Neural progenitor cell (in vitro differentiated cells): Measurements from ENCODE around the gene RNF8. TPM values are rescaled to one million over a fixed set of nuclear protein-coding genes. Genes with fewer than 3 reads are reported as not detected.

Experiments
- DNase-seq: peaks from one replicate; pipeline ENCODE4 v3.0.0-alpha.2; 2016; ENCODE audit warnings: low spot score
- H2AFZ ChIP-seq: fragments of 200-600 bp; sonication (generic); replicated peaks from 2 replicates; pipeline ENCODE4 v1.6.1; 2016; ENCODE audit warnings: antibody characterized with exemption
- H3F3A ChIP-seq: fragments of 200-600 bp; sonication (generic); 2 replicates; pipeline ENCODE4 v1.6.1; 2016; ENCODE audit warnings: antibody characterized with exemption, low read depth
- H3K27ac ChIP-seq: fragments of 200-600 bp; sonication (generic); 2 replicates; pipeline ENCODE4 v1.5.1; 2016; ENCODE audit warnings: mild to moderate bottlenecking
- H3K27me3 ChIP-seq: fragments of 200-600 bp; sonication (generic); 2 replicates; pipeline ENCODE4 v1.6.1; 2016; ENCODE audit warnings: mild to moderate bottlenecking, moderate library complexity
- H3K36me3 ChIP-seq: fragments of 200-600 bp; sonication (generic); 2 replicates; pipeline ENCODE4 v1.5.1; 2016
- H3K4me1 ChIP-seq: fragments of 200-600 bp; sonication (generic); 2 replicates; pipeline ENCODE4 v1.6.1; 2016; ENCODE audit warnings: mixed run types
- H3K4me2 ChIP-seq: fragments of 200-600 bp; sonication (generic); 2 replicates; pipeline ENCODE4 v1.6.1; 2016
- H3K4me3 ChIP-seq: fragments of 200-600 bp; sonication (generic); 2 replicates; pipeline ENCODE4 v1.5.1; 2016
- H3K79me2 ChIP-seq: fragments of 200-600 bp; sonication (generic); 2 replicates; pipeline ENCODE4 v1.6.1; 2016; ENCODE audit warnings: low read depth
- H3K9ac ChIP-seq: fragments of 200-600 bp; sonication (generic); 2 replicates; pipeline ENCODE4 v1.6.1; 2016
- H3K9me3 ChIP-seq: fragments of 200-600 bp; sonication (generic); 2 replicates; pipeline ENCODE4 v1.5.1; 2016; ENCODE audit warnings: low read depth
- H4K20me1 ChIP-seq: fragments of 200-600 bp; sonication (generic); 2 replicates; pipeline ENCODE4 v1.6.1; 2016; ENCODE audit warnings: low read depth
- H3K27ac Mint-ChIP-seq: 3 replicates; pipeline ENCODE4 v1.8.0; 2021; ENCODE audit warnings: mixed read lengths
- H3K27me3 Mint-ChIP-seq: 2 replicates; pipeline ENCODE4 v1.8.0; 2022; ENCODE audit warnings: low read depth, mild to moderate bottlenecking, inconsistent platforms, moderate library complexity, mixed read lengths; ENCODE audit not compliant: insufficient read depth
- H3K36me3 Mint-ChIP-seq: 3 replicates; pipeline ENCODE4 v1.8.0; 2021; ENCODE audit warnings: mixed read lengths
- H3K4me1 Mint-ChIP-seq: 3 replicates; pipeline ENCODE4 v1.8.0; 2021; ENCODE audit warnings: mixed read lengths
- H3K4me3 Mint-ChIP-seq: 3 replicates; pipeline ENCODE4 v1.8.0; 2021; ENCODE audit warnings: mild to moderate bottlenecking, moderate library complexity, mixed read lengths
- H3K9me3 Mint-ChIP-seq: 3 replicates; pipeline ENCODE4 v1.8.0; 2020; ENCODE audit warnings: mixed read lengths
- EZH2 ChIP-seq: fragments of 200-600 bp; sonication (generic); IDR thresholded peaks from 2 replicates; pipeline ENCODE4 v1.6.1; 2017; ENCODE audit warnings: antibody characterized with exemption, mild to moderate bottlenecking, moderate library complexity
- EZH2phosphoT487 ChIP-seq: fragments of 200-600 bp; sonication (generic); IDR thresholded peaks from 2 replicates; pipeline ENCODE4 v1.6.1; 2017; ENCODE audit warnings: antibody characterized with exemption
- total RNA-seq: library from RNA; depleted of rRNA; stranded (reverse); fragments of >200 nt; gene quantifications from 2 replicates; pipeline ENCODE4 v1.2.3, GENCODE V29; 2015; ENCODE audit warnings: low replicate concordance
- TF ChIP-seq, protein P1 (sequence below): fragments of 200-600 bp; sonication (generic); IDR thresholded peaks from 2 replicates; pipeline ENCODE4 v1.5.1; 2017; ENCODE audit warnings: antibody characterized with exemption, mild to moderate bottlenecking

Gene RNF8
- total RNA-seq, 1 donor from 2014 or later = 68.5 TPM

DNA sequence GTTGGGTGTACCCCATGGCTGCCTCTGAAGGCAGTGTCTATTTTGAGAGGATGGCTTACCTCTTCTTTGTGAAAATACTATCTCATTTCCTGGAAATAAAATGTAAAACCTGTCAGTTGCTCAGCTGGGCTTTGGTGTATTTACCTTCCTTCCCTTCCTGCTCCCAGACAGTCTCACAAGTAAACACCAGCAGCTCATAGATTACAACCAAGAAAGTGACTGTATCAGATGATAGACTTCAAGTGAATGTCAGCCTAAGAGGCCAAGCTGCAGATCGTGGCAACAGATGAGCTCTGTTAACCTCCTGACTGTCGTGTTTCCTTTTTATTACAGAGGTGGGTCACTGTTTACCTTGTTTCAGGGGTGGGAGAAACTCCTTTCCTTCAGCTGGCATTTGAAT lies 37.3 kb downstream of the RNF8 start:
- H3K4me1 ChIP-seq = no peaks in the 10 kb centered on the region
- Mint-ChIP-seq H3K4me3 (no peak overlapping the region), H3K9me3 (no peaks in the 10 kb centered on the region), H3K36me3 (peaks cover 7% of the 10 kb centered on the region), H3K27ac (no peak overlapping the region), H3K4me1 (no peaks in the 10 kb centered on the region), H3K27me3 (no peaks in the 10 kb centered on the region)
- no peak overlapping the region for H2AFZ ChIP-seq
- no peak overlapping the region for H3K4me3 ChIP-seq
- no peaks in the 10 kb centered on the region for H3K27me3 ChIP-seq
- no peak for TF ChIP-seq EZH2phosphoT487
- TF ChIP-seq EZH2 = no peak
- TF ChIP-seq, protein P1, sequence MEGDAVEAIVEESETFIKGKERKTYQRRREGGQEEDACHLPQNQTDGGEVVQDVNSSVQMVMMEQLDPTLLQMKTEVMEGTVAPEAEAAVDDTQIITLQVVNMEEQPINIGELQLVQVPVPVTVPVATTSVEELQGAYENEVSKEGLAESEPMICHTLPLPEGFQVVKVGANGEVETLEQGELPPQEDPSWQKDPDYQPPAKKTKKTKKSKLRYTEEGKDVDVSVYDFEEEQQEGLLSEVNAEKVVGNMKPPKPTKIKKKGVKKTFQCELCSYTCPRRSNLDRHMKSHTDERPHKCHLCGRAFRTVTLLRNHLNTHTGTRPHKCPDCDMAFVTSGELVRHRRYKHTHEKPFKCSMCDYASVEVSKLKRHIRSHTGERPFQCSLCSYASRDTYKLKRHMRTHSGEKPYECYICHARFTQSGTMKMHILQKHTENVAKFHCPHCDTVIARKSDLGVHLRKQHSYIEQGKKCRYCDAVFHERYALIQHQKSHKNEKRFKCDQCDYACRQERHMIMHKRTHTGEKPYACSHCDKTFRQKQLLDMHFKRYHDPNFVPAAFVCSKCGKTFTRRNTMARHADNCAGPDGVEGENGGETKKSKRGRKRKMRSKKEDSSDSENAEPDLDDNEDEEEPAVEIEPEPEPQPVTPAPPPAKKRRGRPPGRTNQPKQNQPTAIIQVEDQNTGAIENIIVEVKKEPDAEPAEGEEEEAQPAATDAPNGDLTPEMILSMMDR = no peak
- H3K4me2 ChIP-seq = no peak overlapping the region
- no peak overlapping the region for H3K27ac ChIP-seq
- no peaks in the 10 kb centered on the region for H3K9me3 ChIP-seq
- no peaks in the 10 kb centered on the region for H3F3A ChIP-seq
- no peak overlapping the region for H3K9ac ChIP-seq
- no peaks in the 10 kb centered on the region for H3K36me3 ChIP-seq
- no peaks in the 10 kb centered on the region for H3K79me2 ChIP-seq
- H4K20me1 ChIP-seq = no peaks in the 10 kb centered on the region
- DNase-seq = no peak

DNA sequence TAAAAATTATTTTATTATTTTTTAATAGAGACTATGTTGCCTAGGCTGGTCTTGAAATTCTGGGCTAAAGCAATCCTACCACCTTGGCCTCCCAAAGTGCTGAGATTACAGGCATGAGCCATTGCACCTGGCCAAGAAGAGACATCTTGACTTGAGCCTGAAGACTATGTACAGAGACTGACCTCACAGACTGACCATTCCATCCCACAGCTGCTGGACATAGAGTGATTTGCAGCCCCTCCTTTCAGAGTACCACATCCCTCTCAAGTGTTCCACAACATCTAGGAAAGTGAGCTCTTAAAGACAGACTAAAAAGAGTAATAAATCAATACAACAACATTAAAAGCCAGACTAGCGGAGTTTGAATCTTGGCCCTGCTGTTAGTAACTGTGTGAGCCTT lies 39.0 kb downstream of the RNF8 start:
- no peak overlapping the region for H3K27ac Mint-ChIP-seq
- no peak for DNase-seq
- H3K9me3 Mint-ChIP-seq = no peaks in the 10 kb centered on the region
- Histone ChIP-seq H3K79me2 (no peaks in the 10 kb centered on the region), H3K4me3 (no peak overlapping the region), H3K27ac (no peak overlapping the region), H3K4me2 (no peak overlapping the region), H3K9me3 (no peaks in the 10 kb centered on the region), H3K36me3 (no peaks in the 10 kb centered on the region), H3K9ac (no peak overlapping the region), H3K4me1 (no peaks in the 10 kb centered on the region), H3K27me3 (no peaks in the 10 kb centered on the region), H4K20me1 (no peaks in the 10 kb centered on the region), H3F3A (no peaks in the 10 kb centered on the region), H2AFZ (no peak overlapping the region)
- TF ChIP-seq, protein P1 = no peak
- no peak for TF ChIP-seq EZH2phosphoT487
- no peak for TF ChIP-seq EZH2
- H3K4me3 Mint-ChIP-seq = no peak overlapping the region
- H3K36me3 Mint-ChIP-seq = peaks cover 4% of the 10 kb centered on the region
- no peaks in the 10 kb centered on the region for H3K4me1 Mint-ChIP-seq
- peaks cover 3% of the 10 kb centered on the region for H3K27me3 Mint-ChIP-seq

DNA sequence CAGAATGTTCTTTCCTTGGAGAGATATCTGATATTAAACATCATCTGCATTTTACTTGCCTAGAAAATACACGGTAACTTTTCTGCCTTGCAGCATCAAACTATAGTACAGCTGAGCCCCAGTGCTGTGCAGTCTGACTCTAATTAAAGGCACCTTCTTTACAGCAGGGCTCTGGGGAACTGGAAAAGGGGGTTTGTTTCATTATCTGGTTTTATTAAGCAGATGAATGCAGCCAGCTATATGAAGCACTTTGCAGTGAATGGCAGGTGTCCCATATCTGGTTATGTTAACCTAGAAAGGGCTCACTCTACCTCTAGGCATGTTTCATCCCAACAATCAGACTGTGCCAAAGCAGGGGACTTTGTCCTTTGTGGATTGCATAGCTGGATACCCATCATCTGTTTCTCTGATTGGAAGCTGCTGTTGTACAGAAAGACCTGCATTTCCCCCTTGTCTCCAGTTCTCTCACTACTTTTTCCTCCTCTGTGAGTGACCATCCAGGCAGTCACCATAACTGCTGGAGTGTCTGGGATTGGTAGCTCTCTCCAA lies 39.7 kb downstream of the RNF8 start:
- Mint-ChIP-seq H3K4me3 (no peak overlapping the region), H3K4me1 (no peaks in the 10 kb centered on the region), H3K9me3 (no peaks in the 10 kb centered on the region), H3K27ac (no peak overlapping the region), H3K27me3 (peaks cover 3% of the 10 kb centered on the region), H3K36me3 (peaks cover 4% of the 10 kb centered on the region)
- Histone ChIP-seq H3K79me2 (no peaks in the 10 kb centered on the region), H3K9me3 (no peaks in the 10 kb centered on the region), H3F3A (no peaks in the 10 kb centered on the region), H3K27me3 (no peaks in the 10 kb centered on the region), H4K20me1 (no peaks in the 10 kb centered on the region), H3K4me2 (no peak overlapping the region), H3K9ac (no peak overlapping the region), H3K36me3 (no peaks in the 10 kb centered on the region), H3K4me1 (no peaks in the 10 kb centered on the region), H3K27ac (no peak overlapping the region), H2AFZ (no peak overlapping the region), H3K4me3 (no peak overlapping the region)
- DNase-seq = no peak
- TF ChIP-seq, protein P1 = no peak
- TF ChIP-seq EZH2 = no peak
- no peak for TF ChIP-seq EZH2phosphoT487
